GM21528 (cell line): ENCODE data around the gene GET4.
"Not testable (repeated sequence)": the region's sequence is repeated elsewhere in the genome, so short reads cannot be mapped to it uniquely, and the experiment has no call there.

ENCODE experiments used
- ATAC-seq: cut with Tn5 transposase; IDR thresholded peaks from one replicate; pipeline ENCODE4 v1.9.1; 2021; ENCODE audit warnings: mild to moderate bottlenecking, moderate library complexity; ENCODE audit not compliant: unreplicated experiment, low FRiP score

Gene GET4

GRCh38 chr7:867406-868188 is 8.8 kb upstream of the GET4 start:
- ATAC-seq, result no peak

- ATAC-seq, result no peak
These were observed 8.2 kb upstream of the GET4 start for GRCh38 chr7:868189-868486.

- ATAC-seq, result no peak
These were observed 7.0 kb upstream of the GET4 start for GRCh38 chr7:869348-869747.

GRCh38 chr7:871900-872537 is 4.3 kb upstream of the GET4 start:
- ATAC-seq, result no peak

- not testable (repeated sequence) for ATAC-seq
These were observed 3.7 kb upstream of the GET4 start for GRCh38 chr7:872685-873084.

GRCh38 chr7:873367-874002 is 2.9 kb upstream of the GET4 start:
- ATAC-seq, result no peak

GRCh38 chr7:874031-874749 is 2.2 kb upstream of the GET4 start:
- ATAC-seq, result no peak

- ATAC-seq, result no peak
These were observed 1.3 kb upstream of the GET4 start for GRCh38 chr7:875051-875450.

GRCh38 chr7:875476-876076 is 778 bp upstream of the GET4 start:
- no peak for ATAC-seq

- peak; percentile 27 for ATAC-seq
These were observed 588 bp downstream of the GET4 start for GRCh38 chr7:876972-877311.

- ATAC-seq, result no peak
These were observed 1.2 kb downstream of the GET4 start for GRCh38 chr7:877312-878232.

- ATAC-seq, result no peak
These were observed 2.7 kb downstream of the GET4 start for GRCh38 chr7:879093-879492.

GRCh38 chr7:879706-880105 is 3.4 kb downstream of the GET4 start:
- no peak for ATAC-seq

GRCh38 chr7:880450-880849 is 4.1 kb downstream of the GET4 start:
- no peak for ATAC-seq

GRCh38 chr7:881441-882234 is 5.3 kb downstream of the GET4 start:
- no peak for ATAC-seq

- ATAC-seq, result no peak
These were observed 6.1 kb downstream of the GET4 start for GRCh38 chr7:882336-883035.

- ATAC-seq, result no peak
These were observed 7.0 kb downstream of the GET4 start for GRCh38 chr7:883055-884021.
